ENCODE measurements around the gene SCN1A. TPM values are rescaled to one million over a fixed set of nuclear protein-coding genes. Genes with fewer than 3 reads are reported as not detected.
"Not testable (repeated sequence)": the region's sequence is repeated elsewhere in the genome, so short reads cannot be mapped to it uniquely, and the experiment has no call there.

The SCN1A gene
- total RNA-seq, 1 experiment from 2014 or later: not detected

- DNase-seq: no peak
- H3K27me3 ChIP-seq: no peaks in the 10 kb centered on the region
- H3K36me3 ChIP-seq: no peaks in the 10 kb centered on the region
- H3K4me3 ChIP-seq: no peak overlapping the region
- no peaks in the 10 kb centered on the region for H3K9me3 ChIP-seq
Observed at GRCh38 chr2:166140475-166140874, 12.7 kb upstream of the SCN1A start.

- H3K36me3 ChIP-seq, H3K9me3 ChIP-seq, H3K4me3 ChIP-seq, DNase-seq, H3K27me3 ChIP-seq: not testable (repeated sequence)
Observed at GRCh38 chr2:166139479-166139878, 11.7 kb upstream of the SCN1A start.

GRCh38 chr2:166138667-166139066 is 10.8 kb upstream of the SCN1A start:
- no peaks in the 10 kb centered on the region for H3K9me3 ChIP-seq
- DNase-seq: no peak
- no peak overlapping the region for H3K4me3 ChIP-seq
- no peaks in the 10 kb centered on the region for H3K27me3 ChIP-seq
- H3K36me3 ChIP-seq: no peaks in the 10 kb centered on the region

- no peak for DNase-seq
- Histone ChIP-seq H3K4me3 (no peak overlapping the region), H3K27me3 (no peaks in the 10 kb centered on the region), H3K36me3 (no peaks in the 10 kb centered on the region), H3K9me3 (no peaks in the 10 kb centered on the region)
Observed at GRCh38 chr2:166138144-166138543, 10.3 kb upstream of the SCN1A start.

- DNase-seq: no peak
- no peak overlapping the region for H3K4me3 ChIP-seq
- H3K27me3 ChIP-seq: no peaks in the 10 kb centered on the region
- no peaks in the 10 kb centered on the region for H3K36me3 ChIP-seq
- no peaks in the 10 kb centered on the region for H3K9me3 ChIP-seq
Observed at GRCh38 chr2:166137331-166137730, 9.5 kb upstream of the SCN1A start.

- DNase-seq: no peak
- no peaks in the 10 kb centered on the region for H3K27me3 ChIP-seq
- no peaks in the 10 kb centered on the region for H3K36me3 ChIP-seq
- H3K4me3 ChIP-seq: no peak overlapping the region
- no peaks in the 10 kb centered on the region for H3K9me3 ChIP-seq
Observed at GRCh38 chr2:166135849-166136258, 8.0 kb upstream of the SCN1A start.

GRCh38 chr2:166135152-166135848 is 7.5 kb upstream of the SCN1A start:
- Histone ChIP-seq H3K36me3 (no peaks in the 10 kb centered on the region), H3K27me3 (no peaks in the 10 kb centered on the region), H3K9me3 (no peaks in the 10 kb centered on the region), H3K4me3 (no peak overlapping the region)
- DNase-seq: no peak

- no peak for DNase-seq
- Histone ChIP-seq H3K9me3 (no peaks in the 10 kb centered on the region), H3K4me3 (no peak overlapping the region), H3K27me3 (no peaks in the 10 kb centered on the region), H3K36me3 (no peaks in the 10 kb centered on the region)
Observed at GRCh38 chr2:166134252-166135151, 6.7 kb upstream of the SCN1A start.

- no peaks in the 10 kb centered on the region for H3K9me3 ChIP-seq
- no peak for DNase-seq
- no peaks in the 10 kb centered on the region for H3K27me3 ChIP-seq
- no peaks in the 10 kb centered on the region for H3K36me3 ChIP-seq
- H3K4me3 ChIP-seq: no peak overlapping the region
Observed at GRCh38 chr2:166133653-166134052, 5.8 kb upstream of the SCN1A start.

GRCh38 chr2:166128156-166128505 is 311 bp upstream of the SCN1A start:
- Histone ChIP-seq H3K4me3 (no peak overlapping the region), H3K36me3 (no peaks in the 10 kb centered on the region), H3K9me3 (no peaks in the 10 kb centered on the region), H3K27me3 (no peaks in the 10 kb centered on the region)
- no peak for DNase-seq

- DNase-seq: no peak
- H3K4me3 ChIP-seq: no peak overlapping the region
- no peaks in the 10 kb centered on the region for H3K36me3 ChIP-seq
- no peaks in the 10 kb centered on the region for H3K9me3 ChIP-seq
- H3K27me3 ChIP-seq: no peaks in the 10 kb centered on the region
Observed at GRCh38 chr2:166126007-166126639, 1.7 kb downstream of the SCN1A start.

GRCh38 chr2:166125557-166125956 is 2.3 kb downstream of the SCN1A start:
- Histone ChIP-seq H3K4me3 (no peak overlapping the region), H3K36me3 (no peaks in the 10 kb centered on the region), H3K27me3 (no peaks in the 10 kb centered on the region), H3K9me3 (no peaks in the 10 kb centered on the region)
- DNase-seq: no peak

- H3K4me3 ChIP-seq: no peak overlapping the region
Observed at GRCh38 chr2:166118180-166118579, 9.6 kb downstream of the SCN1A start.

GRCh38 chr2:166117491-166117890 is 10.3 kb downstream of the SCN1A start:
- no peaks in the 10 kb centered on the region for H3K27me3 ChIP-seq
- no peaks in the 10 kb centered on the region for H3K9me3 ChIP-seq
- no peaks in the 10 kb centered on the region for H3K36me3 ChIP-seq
- no peak overlapping the region for H3K4me3 ChIP-seq
- no peak for DNase-seq

More at GRCh38 chr2:166118180-166118579, 9.6 kb downstream of the SCN1A start:
- no peaks in the 10 kb centered on the region for H3K27me3 ChIP-seq
- H3K9me3 ChIP-seq: no peaks in the 10 kb centered on the region
- H3K36me3 ChIP-seq: no peaks in the 10 kb centered on the region
- no peak for DNase-seq

- Histone ChIP-seq H3K9me3 (no peaks in the 10 kb centered on the region), H3K36me3 (no peaks in the 10 kb centered on the region)
Observed at GRCh38 chr2:166115589-166115988, 12.2 kb downstream of the SCN1A start.

GRCh38 chr2:166112193-166112605 is 15.6 kb downstream of the SCN1A start:
- no peak overlapping the region for H3K4me3 ChIP-seq
- no peaks in the 10 kb centered on the region for H3K9me3 ChIP-seq
- no peaks in the 10 kb centered on the region for H3K36me3 ChIP-seq
- H3K27me3 ChIP-seq: no peaks in the 10 kb centered on the region
- peak; percentile 12 for DNase-seq

More at GRCh38 chr2:166115589-166115988, 12.2 kb downstream of the SCN1A start:
- no peak for DNase-seq
- H3K27me3 ChIP-seq: no peaks in the 10 kb centered on the region
- H3K4me3 ChIP-seq: no peak overlapping the region

- H3K36me3 ChIP-seq: no peaks in the 10 kb centered on the region
- no peaks in the 10 kb centered on the region; the same call in 1 of the 2 replicates for H3K9me3 ChIP-seq
- no peak for DNase-seq
- H3K4me3 ChIP-seq: no peak overlapping the region
- no peaks in the 10 kb centered on the region for H3K27me3 ChIP-seq
Observed at GRCh38 chr2:166106431-166107015, 21.3 kb downstream of the SCN1A start.

Data from MG63 (cell line).